ENCODE results near the gene CDK6.

- TF ChIP-seq POLR2A (IDR thresholded peaks at IDR 0.05) (no peak), POLR2AphosphoS5 (IDR thresholded peaks at IDR 0.05) (peak; percentile 55 to 70 (median 69))
Measured at GRCh38 chr7:92836489-92836999, at the start of gene CDK6.

Measured in spleen (tissue), 3 donors.